Bronchial epithelial cell (primary cell): Measurements from ENCODE around the gene SUMF1. TPM values are rescaled to one million over a fixed set of nuclear protein-coding genes. Genes with fewer than 3 reads are reported as not detected.

Experiments
- DNase-seq: peaks from one replicate; pipeline ENCODE4 v3.0.0-alpha.2; 2010; ENCODE audit warnings: low read depth
- FAIRE-seq: peaks from 2 replicates; lab custom pipeline; 2011; peaks lifted over from hg19 to GRCh38; lab: Jason Lieb, UNC
- H3K27me3 ChIP-seq: 2 replicates; pipeline ENCODE4 v1.5.1; 2011; ENCODE audit warnings: low read length; ENCODE audit not compliant: control insufficient read depth, insufficient read depth
- H3K36me3 ChIP-seq: 2 replicates; pipeline ENCODE4 v1.5.1; 2011; ENCODE audit warnings: low read length; ENCODE audit not compliant: control insufficient read depth, insufficient read depth
- H3K4me3 ChIP-seq: 2 replicates; pipeline ENCODE4 v1.5.1; 2011; ENCODE audit warnings: mild to moderate bottlenecking, low read depth, low read length, control low read depth
- total RNA-seq: library from RNA; depleted of rRNA; stranded (reverse); fragments of >200 nt; gene quantifications from 2 replicates; pipeline ENCODE4 v1.2.1, GENCODE V29; 2014
- TF ChIP-seq, protein P1 (sequence below): IDR thresholded peaks from 2 replicates; pipeline ENCODE4 v1.5.1; 2011; ENCODE audit warnings: mild to moderate bottlenecking, moderate library complexity, low read length, control low read depth, inconsistent platforms; ENCODE audit not compliant: insufficient read depth, severe bottlenecking

SUMF1 gene
- total RNA-seq, 1 donor from 2014 or later, result 44.5 TPM

DNA sequence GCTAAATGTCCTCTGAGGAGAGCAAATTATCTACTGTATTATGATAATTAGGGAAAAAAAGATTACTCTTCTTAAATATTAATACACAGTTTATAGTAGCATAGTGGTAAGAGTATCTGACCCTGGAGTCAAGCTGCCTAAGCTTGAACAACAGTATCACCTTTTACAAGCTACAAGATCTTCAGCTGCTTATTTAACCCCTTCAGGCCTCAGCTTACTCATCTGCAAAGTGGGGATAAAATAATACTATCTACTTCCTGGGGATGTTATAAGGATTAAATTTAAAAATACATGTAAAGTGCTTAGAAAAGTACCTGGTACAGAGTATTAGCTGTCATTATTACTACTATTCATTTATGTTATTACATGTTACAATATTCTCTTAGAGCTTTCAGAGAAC is 42.0 kb downstream of the SUMF1 start:
- no peak for DNase-seq
- Histone ChIP-seq H3K27me3 (no peaks in the 10 kb centered on the region), H3K36me3 (peaks cover 2% of the 10 kb centered on the region), H3K4me3 (no peak overlapping the region)
- no peak for FAIRE-seq
- TF ChIP-seq, protein P1, sequence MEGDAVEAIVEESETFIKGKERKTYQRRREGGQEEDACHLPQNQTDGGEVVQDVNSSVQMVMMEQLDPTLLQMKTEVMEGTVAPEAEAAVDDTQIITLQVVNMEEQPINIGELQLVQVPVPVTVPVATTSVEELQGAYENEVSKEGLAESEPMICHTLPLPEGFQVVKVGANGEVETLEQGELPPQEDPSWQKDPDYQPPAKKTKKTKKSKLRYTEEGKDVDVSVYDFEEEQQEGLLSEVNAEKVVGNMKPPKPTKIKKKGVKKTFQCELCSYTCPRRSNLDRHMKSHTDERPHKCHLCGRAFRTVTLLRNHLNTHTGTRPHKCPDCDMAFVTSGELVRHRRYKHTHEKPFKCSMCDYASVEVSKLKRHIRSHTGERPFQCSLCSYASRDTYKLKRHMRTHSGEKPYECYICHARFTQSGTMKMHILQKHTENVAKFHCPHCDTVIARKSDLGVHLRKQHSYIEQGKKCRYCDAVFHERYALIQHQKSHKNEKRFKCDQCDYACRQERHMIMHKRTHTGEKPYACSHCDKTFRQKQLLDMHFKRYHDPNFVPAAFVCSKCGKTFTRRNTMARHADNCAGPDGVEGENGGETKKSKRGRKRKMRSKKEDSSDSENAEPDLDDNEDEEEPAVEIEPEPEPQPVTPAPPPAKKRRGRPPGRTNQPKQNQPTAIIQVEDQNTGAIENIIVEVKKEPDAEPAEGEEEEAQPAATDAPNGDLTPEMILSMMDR, result no peak

DNA sequence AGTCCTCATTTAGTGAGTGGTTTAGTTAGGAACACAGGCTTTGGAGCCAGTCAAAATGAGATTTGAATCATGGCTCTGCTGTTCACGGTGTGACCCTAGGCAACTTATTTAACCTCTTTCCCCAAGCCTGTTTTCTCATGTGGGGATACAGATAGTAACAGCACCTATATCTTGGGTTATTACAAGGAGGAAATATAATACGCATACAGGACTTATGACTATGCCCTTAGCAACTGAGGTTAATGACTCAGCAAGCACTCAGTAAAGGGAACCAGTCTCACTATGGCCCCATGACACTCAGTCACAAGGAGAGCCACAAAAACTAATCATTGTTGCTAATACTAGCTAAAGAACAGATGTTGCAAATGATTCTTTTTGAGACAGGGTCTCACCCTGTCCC is 45.9 kb downstream of the SUMF1 start:
- H3K36me3 ChIP-seq, result peaks cover 2% of the 10 kb centered on the region
- FAIRE-seq (no peak), DNase-seq (peak; percentile 97)
- no peaks in the 10 kb centered on the region for H3K27me3 ChIP-seq
- H3K4me3 ChIP-seq, result no peak overlapping the region
- TF ChIP-seq, protein P1, result no peak

DNA sequence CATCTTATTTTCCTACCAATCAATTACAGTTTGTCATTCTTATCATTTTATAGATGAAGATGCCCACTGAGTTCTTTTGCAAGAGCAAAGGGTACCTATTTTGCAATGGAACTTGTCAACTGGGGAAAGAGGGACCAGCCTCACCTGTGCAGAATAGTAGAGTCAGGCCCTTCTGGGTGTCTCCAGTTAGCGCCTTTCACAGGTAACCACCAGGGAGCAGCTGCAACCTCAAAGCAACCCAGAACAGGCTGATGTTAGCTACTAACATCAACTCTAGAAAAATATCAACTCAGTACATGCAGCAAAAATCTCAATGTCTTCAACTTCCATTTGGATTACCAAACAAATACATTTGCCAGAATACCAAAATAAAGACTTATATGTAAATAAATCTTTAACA is 47.1 kb downstream of the SUMF1 start:
- Histone ChIP-seq H3K36me3 (peaks cover 2% of the 10 kb centered on the region), H3K4me3 (no peak overlapping the region), H3K27me3 (no peaks in the 10 kb centered on the region)
- DNase-seq (no peak), FAIRE-seq (no peak)
- TF ChIP-seq, protein P1, result no peak

DNA sequence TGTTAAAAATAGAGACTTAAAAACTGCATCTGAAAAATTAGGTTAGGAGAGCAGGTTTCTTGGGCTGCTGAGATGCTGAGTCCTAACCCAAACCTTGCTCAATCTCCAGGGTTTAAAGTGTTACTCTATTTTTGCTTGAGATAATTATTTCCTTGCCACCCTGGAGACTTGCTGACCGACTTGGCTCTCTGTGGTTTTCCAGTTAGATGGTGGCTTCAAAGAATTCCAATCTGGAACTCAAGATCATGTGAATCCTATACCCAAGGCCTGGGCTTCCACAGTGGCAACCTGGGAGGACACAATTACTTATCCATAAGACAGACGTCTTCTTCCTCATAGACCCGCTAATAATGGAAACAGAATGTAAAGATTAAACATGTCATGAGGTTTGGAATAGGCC is 47.7 kb downstream of the SUMF1 start:
- Histone ChIP-seq H3K36me3 (peaks cover 2% of the 10 kb centered on the region), H3K27me3 (no peaks in the 10 kb centered on the region), H3K4me3 (no peak overlapping the region)
- FAIRE-seq (no peak), DNase-seq (no peak)
- TF ChIP-seq, protein P1, result no peak

DNA sequence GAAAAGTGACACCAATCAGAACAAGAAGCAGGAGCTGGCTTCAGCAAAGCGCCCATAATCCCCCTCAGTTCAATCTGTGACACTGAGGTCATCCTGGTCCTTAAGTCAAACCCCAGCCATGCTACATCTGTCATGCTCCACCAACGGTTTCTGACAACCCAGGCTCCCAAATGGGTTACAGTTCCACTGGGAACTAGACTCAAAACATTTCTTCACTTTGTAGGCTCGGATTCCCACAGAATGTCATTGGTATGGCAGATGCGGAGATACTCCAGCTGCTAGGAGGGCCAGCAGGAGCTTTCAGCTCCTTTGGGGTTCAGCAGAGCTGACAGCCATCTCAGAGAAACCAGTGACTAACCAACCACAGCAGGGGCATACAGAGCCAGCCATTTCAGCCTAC is 48.9 kb downstream of the SUMF1 start:
- FAIRE-seq (no peak), DNase-seq (no peak)
- Histone ChIP-seq H3K36me3 (peaks cover 2% of the 10 kb centered on the region), H3K27me3 (no peaks in the 10 kb centered on the region), H3K4me3 (no peak overlapping the region)
- TF ChIP-seq, protein P1, result no peak

DNA sequence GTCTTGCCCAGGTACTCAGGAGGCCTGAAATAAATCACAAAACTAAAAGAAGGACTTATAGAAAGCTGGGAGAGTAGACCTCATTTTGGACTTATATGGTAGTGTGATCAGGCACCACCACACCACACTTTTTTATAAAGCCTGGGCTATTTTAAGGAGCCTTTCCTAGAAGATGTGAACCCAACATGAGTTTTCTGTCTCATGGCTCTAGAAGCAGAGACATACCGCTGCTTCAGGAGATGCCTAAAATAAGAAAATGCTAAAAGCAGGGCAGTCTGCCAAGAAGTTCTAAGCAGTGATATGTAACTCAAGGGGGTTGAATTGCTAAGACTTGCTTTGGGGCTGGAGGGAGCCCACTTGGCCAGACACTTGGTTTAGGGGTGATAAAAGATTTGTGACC is 49.6 kb downstream of the SUMF1 start:
- H3K36me3 ChIP-seq, result peaks cover 2% of the 10 kb centered on the region
- peak; percentile 58 for DNase-seq
- TF ChIP-seq, protein P1, result no peak

More for the DNA sequence above, 49.6 kb downstream of the SUMF1 start:
- no peaks in the 10 kb centered on the region for H3K27me3 ChIP-seq
- no peak overlapping the region for H3K4me3 ChIP-seq
- no peak for FAIRE-seq
